Occipital lobe (tissue), 2 donors: ENCODE data around the gene ACVR2B. TPM values are rescaled to one million over a fixed set of nuclear protein-coding genes. Genes with fewer than 3 reads are reported as not detected.

Source experiments
- DNase-seq: peaks from one replicate; lab custom pipeline; 2025; lab: John Stamatoyannopoulos, UW
- total RNA-seq: library from RNA; depleted of rRNA; stranded (reverse); fragments of >200 nt; gene quantifications from one replicate; pipeline ENCODE4 v1.2.3, GENCODE V29; 2014

Gene ACVR2B
- total RNA-seq, 1 donor from 2014 or later = 42.6 TPM

DNA sequence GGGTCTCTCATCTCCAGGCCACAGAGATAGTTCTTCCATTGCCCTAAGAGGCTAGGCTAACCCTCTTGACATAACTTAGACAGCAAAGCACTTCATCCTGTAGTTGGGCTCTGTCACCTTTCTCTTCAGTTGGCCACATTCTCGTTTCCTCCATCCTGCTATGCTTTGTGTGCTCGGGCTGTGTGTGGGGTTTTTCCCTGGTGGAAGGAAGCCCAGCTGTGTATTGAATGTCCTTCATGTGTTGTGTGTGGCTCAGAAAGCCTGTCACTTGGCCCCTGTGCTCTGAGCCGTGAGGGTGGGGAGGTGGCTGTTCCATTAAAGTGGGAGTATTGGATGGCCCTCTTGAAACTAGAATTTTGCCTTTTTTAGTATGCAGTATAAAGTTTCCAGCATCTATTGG is 33.6 kb downstream of the ACVR2B start:
- no peak for DNase-seq

DNA sequence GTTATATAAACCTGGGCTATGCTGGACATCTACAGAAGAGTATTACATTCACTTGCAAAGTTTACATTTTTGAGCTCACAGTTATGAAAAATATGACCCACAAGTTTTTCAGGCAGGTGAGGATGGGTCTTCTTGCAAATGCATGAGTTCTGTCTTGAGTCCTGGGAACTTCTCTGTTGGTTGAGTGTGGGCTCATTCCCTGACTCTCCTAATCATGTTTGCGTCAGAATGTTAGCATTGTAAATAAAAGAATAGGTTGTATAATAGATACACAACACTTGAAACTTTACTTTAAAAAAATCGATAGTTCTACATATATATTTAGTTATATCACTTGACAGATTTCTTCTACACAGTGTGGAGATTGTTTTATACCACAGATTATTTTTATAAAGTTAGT is 35.3 kb downstream of the ACVR2B start:
- DNase-seq = no peak

DNA sequence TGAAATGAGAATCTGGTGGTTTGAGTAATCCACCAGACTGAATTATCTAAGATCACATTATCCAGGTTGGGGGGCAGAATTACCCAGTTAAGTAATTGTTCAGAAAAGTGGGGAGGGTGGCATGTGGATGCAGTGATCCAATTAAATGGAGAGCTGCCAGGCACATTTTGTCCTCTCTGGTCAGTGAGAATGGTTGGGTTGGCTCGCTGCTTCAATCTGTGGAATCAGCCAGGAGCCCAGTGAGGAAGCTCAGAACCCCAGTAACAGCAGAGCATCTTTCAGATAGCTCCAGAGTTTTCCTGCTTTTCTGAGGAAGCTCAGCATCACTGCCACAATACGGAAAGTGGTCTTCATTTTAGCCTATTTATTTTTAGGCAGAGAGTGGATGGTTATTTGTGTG is 36.1 kb downstream of the ACVR2B start:
- no peak for DNase-seq

DNA sequence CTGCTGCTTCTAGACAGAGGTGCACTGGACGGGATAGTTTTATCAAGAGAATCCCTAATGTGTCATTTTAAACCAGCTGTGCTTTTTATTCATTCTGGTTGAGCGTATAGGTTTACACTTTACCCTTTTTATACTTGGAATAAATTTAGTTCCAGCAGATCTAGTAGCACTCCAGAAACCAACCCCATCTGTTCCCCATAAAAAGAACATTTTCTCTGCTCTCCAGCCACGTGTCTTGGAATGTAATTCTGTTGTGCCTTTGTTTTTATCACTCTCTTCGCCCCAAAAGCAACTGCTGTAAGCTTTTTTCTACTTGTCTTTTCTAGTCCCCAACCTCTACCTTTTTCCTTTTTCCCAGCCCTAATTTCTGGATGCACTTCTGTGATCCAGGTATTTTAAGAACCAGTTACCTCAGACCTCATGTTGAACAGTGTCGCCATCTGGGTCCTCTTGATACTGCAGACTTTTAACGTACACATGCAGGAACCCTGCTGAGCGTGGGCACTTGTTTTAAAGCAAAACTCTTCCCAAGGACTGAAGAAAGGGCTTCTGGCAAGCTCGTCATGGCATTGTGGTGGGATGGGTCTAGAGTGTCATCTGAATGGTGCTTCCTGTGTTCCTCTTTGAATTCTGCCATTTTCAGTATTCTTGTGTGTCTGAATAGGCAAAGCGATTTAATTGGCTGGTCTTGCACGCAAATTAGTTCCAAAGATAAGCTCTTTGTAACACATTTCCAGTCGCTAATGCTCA is 36.8 kb downstream of the ACVR2B start:
- no peak for DNase-seq

DNA sequence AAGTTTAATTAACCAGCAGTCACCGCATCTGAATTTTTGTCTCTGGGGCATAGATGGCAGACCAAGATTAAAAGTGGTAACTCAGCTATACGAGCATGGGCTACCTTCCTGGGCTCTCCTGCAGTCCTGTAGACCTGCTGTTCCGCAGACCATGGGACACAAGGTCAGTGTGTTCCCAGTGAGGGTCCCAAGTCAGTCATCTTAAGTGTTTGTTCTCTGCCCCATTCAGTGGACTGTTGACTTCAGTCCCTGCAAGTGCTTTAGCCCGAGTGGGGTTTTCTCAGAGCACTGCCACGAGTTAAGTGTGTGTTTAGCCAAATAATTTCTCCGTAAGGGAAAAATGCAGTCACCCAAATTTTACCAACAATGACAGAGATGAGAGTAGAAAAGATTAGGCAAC is 37.5 kb downstream of the ACVR2B start:
- no peak for DNase-seq

DNA sequence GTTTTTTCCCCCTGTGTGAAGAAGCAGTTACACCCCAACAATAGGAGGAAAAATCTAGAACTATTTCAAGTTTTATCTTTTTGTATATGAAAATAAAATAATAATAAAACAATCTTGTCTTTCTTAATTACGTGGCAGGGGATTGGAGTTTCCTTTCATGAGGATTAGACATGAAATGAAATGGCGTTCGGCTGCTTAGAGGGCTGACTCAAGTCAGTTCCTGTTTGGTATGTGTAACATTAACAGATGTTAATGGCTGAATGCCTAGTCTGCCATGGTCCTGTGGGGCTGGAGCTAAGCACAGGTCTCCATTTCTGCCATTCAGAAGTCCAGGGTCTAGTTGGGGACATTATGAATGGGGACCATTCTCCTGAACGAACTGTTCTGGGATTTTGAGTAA is 39.3 kb downstream of the ACVR2B start:
- DNase-seq = no peak

DNA sequence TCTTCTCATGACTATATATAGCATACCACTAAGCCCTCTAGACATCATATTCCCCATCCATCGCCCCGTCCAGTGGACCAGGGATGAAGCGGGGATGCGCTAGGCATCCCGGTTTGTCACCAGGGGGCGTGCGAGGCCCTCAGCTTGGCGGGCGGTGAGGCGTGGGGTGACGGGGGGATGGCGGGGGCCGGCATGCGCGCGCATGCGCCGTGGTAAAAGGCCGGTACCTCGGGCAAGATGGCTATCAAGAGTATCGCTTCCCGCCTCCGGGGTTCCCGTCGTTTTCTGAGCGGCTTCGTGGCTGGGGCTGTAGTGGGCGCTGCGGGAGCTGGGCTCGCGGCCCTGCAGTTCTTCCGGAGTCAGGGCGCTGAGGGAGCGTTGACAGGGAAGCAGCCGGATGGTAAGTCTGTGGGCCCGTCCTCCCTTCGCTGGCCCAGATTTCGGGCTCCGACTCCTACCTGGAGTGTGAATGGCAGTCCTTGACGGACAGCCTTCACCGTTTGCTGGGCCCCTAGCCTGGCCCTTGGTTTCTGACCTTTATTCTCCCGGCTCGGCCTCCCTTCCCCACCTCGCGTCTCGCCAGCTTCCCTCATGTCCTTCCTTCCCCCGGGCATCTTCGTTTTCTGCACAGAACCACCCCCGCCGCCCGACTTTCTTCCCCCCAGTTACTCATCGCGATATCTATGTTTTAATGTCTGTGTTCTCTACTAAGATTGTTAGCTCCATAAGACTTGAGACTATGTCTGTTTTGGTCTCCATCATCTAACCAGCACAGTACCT is 42.6 kb downstream of the ACVR2B start, which contains the start of gene EXOG:
Gene EXOG (plus strand): TSS at position 210 of the 780 bp plus-strand sequence. CDS start 28 bp downstream, at position 238.
- peak; percentile 93 for DNase-seq

DNA sequence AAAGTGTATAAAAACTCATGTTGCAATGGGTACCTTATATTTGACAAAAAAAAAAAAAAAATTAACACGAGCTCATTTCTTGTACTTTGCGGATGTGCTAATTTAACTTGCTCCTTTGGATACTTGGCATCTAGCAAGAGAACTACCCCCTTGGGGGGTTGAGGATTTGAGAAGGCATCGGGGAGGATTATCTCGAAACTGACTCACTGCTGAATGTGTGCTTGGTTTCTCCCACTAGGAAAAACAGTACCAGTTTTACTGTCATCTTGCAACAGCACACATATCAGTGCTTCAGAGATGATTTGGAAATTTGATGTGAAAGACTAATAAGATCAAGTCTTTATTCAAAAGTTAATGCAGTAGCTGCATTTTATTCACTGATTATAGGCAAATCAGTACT is 43.3 kb downstream of the ACVR2B start:
- DNase-seq = no peak

DNA sequence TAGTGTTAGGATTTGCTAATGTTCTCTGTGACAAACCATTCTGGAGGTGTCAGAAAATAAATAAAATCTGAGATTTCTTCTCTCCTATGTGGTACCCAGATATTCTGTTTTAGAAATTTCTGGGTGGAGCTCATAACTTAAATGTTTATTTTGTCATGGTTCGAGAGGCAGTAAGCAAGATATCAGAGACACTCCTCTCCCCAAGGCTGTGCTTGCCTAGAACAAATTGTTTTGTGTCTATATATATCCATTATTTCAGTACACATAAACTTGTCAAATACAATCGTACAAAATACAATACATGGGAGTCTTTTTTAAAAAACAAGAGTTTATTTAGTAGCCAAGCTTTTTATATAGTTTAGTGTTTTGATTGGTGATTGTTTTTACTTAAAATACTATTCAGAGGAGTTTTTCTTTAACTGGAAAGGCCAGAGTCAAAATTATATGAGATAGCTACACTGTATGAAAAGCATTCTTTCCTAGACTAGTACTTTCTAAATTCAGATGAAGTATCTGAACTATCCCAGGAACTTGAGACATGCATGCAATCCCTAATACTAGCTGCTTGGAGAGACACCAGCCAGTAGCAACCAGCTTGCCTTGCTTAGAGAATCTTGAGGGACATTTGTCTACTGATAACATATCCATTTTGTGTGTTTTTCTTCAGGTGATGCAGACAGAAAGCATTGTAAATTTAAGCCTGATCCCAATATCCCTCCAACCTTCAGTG is 47.2 kb downstream of the ACVR2B start:
- no peak for DNase-seq

DNA sequence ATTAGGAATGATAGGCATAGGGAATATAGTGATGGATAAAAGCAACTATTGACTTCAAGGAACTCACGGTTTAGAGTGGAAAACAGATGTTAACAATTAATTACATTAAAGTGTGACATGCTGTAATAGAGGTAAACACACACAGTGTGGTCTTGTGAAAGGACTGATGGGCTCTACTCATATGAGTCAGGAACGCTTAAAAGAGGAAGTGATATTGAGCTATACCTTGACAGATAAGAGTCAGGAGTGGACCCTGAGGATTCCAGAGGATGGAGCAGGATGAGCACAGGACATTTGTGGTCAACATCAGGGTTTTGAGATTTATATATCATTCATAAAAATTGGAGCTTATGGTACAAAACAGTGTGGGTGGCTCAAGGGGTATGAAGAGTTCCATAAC is 53.4 kb downstream of the ACVR2B start:
- DNase-seq = no peak

DNA sequence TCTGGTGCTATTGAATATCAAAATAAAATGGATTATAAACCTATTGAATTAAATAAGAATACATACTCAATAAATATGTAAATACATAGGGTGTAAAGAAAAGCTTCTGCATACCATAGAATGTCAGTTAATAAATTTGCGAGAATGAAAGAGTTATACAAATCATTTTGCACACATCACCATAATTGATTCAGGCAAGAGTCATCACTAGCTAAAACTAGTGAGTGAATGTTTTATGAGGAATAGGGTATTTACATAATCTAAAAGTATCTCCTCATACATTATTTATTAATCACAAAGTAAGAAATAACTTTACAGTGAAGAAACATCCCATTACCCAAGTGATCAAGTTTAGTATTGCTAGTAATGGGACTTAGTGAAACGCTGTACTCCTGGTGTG is 56.0 kb downstream of the ACVR2B start:
- no peak for DNase-seq

DNA sequence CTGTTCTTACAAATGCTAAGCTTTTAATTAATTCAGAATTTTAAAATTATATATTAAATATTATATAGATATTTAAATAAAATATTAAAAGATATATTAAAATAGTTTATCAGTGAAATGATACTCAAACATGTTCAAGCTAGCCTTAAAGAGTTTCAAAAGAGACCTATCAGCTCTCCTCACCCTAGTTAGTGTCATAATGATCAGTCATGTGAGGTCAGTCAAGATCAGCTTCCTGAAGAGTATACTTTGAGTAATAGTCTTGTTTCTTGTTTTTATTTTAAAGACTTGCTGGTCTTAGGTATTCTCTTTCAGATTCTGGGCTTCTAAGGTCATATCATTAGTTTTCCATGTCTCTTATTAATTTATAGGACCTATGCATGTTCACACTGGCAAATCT is 56.9 kb downstream of the ACVR2B start:
- DNase-seq = no peak

DNA sequence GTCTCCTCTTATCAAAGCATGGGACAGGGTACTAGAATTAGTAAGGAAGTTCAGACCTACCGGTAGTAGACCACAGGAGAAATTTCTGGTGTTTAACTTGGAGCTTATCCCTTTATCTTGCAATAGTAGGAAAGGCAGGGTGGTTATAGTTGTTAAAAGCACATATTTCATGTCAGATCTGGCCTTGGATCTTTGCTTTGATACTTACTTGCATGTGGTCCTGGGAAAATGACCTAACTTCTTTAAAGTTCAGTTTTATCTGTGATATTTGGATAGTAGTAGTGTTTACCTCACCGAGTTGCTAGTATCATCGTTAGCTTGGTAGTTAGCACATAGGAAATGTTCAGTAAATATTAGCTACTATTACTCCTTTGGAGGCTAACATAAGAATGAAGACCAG is 57.9 kb downstream of the ACVR2B start:
- DNase-seq = no peak

DNA sequence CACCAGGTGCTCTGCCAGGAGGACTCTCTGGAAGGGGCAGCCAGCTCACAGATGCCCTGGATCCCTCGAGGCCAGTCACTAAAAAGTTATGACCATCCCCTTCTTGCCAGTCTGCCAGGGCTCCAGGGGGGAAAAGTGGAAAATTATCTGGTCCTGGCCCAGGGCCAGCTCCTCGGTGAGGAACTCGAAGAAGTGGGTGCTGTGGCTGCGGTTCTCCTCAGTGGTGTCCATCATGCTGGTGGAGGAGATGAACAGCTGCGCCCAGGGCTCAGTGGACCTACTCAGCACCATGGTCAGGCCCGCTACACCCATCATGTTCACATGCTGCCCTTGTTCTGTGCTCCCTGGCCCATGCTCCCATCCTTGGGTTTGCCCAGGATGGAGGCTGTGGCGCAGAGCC is 61.7 kb downstream of the ACVR2B start:
- no peak for DNase-seq

DNA sequence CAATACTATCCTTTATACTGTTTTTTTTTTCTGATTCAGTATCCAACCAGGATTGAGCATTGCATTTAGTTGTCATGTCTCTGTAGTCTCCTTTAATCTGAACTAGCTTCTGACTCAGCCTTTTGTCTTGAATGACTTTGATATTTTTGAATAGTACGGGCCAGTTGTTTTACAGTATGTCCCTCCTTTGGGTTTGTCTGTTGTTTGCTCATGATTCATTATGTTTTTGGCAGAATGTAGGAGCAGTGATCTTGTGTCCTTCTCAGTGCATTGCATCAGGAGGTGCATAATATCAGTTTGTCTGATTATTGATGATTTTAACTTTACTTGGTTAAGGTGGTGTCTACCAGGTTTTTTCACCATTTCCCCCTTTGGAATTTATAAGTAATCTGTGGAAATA is 63.0 kb downstream of the ACVR2B start:
- no peak for DNase-seq

DNA sequence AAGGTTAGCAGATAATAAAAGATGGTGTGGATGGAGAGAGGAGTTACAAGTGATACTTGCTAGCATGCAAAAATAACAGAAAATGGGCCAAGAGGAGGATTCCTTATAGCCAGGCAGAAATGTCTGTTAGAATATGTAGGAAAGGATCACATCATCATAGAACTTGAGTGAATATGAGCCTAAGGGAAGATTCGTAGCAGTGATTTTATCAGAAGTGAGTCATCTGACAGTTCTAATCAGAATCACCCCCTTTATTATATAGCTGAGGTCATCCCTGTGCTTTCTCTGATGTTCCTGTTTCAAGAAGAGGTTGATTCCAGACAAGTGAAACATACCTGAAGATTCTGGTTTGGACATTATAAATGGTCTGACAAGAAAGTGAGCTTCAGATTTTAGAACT is 65.3 kb downstream of the ACVR2B start:
- no peak for DNase-seq

DNA sequence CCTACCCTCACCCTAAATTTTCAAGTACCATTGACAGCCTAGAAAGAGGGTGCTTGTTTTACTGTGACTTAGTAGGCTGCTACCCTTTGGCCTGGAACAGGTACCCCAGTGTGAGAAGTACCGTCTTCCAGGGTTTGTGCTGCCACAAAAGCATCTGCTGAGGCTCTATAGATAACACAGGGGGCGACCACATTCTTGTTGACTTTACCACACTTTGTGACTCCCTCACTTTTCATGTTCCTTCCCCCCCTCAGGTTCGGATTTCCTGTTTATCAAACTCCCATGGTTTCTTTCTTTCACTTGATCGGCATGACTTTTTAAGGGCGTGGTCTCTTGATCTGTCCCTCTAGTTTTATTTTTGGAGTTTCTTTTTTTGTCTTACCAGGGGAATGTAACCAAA is 66.0 kb downstream of the ACVR2B start:
- no peak for DNase-seq

DNA sequence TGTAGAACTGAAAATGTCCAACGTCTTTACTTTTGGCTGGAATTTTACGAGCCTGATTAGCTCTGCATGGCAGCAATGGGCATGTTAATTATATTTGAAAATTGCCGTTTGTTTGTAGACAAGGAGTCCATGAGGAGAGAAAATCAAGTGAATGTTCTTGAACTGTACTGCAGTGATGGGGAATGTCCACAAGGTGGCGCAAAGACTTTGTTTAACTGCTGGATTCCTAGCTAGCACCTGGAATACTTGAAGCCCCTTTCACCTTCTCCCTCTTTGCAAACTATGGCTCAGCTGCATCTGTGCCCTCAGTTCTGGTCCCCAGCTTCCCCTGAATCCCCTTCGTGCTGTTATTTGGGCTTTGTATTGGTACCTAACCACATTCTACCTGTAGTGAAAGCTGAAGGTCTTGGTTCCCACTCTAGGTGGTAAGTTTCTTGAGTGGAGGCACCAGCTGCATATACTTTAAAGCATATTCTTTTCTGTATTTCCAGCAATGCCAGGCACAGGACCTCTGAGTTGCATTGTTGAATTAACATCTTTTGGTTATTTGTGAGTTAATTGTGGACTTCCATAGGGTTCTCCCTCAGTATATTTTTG is 67.8 kb downstream of the ACVR2B start:
- DNase-seq = peak; percentile 52

DNA sequence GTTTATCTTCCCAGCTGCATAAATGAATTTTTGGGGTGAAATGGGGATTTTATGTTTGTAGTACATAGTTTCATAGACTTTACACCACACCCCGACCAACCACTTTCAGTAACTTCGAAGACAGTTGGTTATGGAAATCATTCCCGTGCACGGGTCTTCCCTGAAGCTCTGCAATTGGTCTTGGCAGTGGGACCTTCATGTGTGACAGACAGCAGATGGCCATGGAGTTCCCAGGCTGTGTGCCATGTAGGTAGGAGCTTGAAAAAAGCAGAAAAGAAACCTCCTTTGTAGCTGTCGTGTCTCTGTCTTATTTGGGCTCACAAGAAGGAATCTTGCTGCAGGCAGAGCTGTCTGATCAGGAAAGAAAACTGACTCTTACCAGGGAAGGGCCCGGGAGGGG is 68.3 kb downstream of the ACVR2B start:
- no peak for DNase-seq

DNA sequence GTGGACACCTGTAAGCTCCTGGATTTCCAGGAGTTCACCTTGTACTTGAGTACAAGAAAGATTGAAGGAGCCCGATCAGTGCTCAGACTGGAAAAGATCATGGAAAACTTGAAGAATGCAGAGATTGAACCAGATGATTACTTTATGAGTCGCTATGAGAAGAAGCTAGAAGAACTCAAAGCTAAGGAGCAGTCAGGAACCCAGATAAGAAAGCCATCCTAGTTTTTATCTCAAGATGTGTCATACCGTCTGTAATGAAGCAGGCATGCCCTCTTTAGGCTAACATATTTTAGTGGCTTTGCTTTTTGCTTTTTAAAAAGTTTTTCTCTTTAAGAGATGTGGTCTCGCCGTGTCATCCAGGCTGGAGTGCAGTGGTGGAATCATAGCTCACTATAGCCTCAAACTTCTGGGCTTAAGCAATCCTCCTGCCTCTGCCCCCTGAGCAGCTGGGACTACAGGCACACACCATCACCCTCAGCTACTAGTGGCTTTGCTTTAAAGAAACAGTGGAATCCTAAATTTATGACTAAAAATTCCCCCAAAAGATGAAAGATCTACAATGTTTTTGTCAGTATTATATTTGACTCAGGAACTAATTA is 70.5 kb downstream of the ACVR2B start:
- DNase-seq = no peak

DNA sequence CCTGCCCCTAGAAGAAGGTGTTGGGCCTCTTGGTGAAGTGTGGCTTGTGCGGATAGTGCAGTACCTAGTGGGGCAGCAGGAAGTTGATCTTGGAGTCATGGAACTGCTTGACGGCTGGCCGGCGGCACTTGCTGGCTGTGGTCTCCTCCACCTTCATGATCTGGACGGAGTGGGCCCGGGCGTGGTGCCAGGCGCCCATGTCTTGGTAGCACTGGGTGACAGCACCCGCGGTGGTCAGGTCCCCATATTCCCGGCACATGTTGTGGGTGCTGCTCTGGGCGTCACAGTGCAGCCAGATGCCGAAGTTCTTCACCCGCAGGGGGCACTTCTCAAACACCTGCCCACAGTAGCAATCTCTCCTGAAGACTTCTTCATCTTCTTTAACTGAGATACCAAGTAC is 73.1 kb downstream of the ACVR2B start:
- DNase-seq = no peak

DNA sequence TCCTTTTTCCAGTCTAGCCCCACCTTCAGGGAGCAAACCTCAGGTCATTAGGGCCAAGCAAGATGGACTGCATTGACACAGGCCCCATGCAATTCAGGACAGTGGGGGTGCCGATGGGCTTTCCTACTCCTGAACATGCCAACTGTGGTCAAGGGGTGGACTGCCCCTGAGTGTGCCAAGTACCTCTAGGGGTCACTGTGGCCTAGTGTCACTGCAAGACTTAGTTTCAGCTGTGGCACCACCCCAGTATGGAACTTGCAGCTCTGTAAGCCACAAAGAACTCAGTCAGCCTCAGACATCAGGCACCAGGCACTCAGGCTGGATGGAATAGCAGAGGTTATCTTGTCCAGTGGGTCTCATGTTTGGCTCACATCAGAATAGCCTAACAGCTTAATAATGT is 74.8 kb downstream of the ACVR2B start:
- no peak for DNase-seq
